Measurements from ENCODE around the gene ZNF343.

The ZNF343 gene

DNA sequence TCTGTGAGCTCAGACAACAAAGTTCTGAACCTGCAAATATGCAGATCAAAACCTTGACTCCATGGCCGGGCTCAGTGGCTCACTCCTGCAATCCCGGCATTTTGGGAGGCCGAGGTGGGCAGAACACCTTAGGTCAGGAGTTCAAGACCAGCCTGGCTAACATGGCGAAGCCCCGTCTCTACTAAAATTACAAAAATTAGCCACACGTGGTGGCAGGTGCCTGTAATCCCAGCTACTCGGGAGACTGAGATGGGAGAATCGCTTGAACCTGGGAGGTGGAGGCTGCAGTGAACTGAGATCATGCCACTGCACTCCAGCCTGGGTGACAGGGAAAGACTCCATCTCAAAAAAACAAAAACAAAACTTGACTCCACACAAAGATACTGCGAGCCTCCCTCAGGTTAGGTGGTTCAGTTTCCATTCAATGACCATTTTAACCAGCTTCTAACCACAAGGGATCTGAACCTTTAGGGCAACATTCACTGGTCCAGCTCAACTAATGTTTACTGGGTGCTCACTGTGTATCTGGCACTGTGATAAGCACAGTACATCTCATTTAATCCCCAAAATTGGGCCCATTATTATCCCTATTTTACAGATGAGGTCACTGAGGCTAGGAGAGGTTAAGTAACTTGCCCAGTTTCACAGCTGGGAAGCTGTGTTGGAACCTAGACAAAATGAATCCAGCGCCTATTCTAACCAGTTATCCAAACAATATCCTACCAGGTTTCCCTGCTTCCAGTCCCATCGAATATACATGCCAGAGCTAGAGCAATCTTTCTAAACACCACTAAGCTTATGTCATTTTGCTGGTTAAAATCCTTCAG lies 39.9 kb downstream of the ZNF343 start:
- Histone ChIP-seq H3K27ac (ENCODE audit: poor library complexity, severe bottlenecking) (peak overlapping the region; percentile 81), H3K4me3 (ENCODE audit: severe bottlenecking) (peak overlapping the region; percentile 77), H3K4me1 (ENCODE audit: insufficient read depth, poor library complexity, severe bottlenecking) (peaks cover 8% of the 10 kb centered on the region), H3K9me3 (ENCODE audit: severe bottlenecking) (no peaks in the 10 kb centered on the region), H3K36me3 (ENCODE audit: low read depth) (peaks cover 60% of the 10 kb centered on the region), H3K27me3 (ENCODE audit: insufficient read depth, poor library complexity, severe bottlenecking) (no peaks in the 10 kb centered on the region)
- TF ChIP-seq, protein P1, sequence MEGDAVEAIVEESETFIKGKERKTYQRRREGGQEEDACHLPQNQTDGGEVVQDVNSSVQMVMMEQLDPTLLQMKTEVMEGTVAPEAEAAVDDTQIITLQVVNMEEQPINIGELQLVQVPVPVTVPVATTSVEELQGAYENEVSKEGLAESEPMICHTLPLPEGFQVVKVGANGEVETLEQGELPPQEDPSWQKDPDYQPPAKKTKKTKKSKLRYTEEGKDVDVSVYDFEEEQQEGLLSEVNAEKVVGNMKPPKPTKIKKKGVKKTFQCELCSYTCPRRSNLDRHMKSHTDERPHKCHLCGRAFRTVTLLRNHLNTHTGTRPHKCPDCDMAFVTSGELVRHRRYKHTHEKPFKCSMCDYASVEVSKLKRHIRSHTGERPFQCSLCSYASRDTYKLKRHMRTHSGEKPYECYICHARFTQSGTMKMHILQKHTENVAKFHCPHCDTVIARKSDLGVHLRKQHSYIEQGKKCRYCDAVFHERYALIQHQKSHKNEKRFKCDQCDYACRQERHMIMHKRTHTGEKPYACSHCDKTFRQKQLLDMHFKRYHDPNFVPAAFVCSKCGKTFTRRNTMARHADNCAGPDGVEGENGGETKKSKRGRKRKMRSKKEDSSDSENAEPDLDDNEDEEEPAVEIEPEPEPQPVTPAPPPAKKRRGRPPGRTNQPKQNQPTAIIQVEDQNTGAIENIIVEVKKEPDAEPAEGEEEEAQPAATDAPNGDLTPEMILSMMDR (IDR thresholded peaks at IDR 0.05; ENCODE audit: poor library complexity, severe bottlenecking): no peak
- no peak for DNase-seq (ENCODE audit: low spot score)
- no peak for ATAC-seq (ENCODE audit: low read depth)

DNA sequence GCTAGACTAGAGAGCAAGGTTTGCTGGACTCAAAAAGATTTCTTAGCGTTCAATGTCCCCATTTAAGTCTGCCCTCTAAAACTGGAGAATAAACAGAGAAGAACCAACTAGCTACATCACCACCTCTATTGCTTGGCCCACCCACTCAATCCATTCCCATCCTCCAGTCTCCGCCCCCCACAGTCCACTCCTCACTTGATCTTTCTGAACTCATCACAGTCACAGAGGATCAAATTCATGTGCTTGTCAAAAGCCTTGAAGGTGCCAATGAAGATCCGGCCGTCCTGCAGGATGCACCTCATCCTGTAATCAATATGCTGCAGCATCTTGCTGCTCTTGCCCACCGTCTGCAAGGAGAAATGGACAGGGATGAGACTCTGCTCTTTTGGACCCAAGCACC lies 41.3 kb downstream of the ZNF343 start:
- TF ChIP-seq, protein P1 (IDR thresholded peaks at IDR 0.05; ENCODE audit: poor library complexity, severe bottlenecking): no peak
- Histone ChIP-seq H3K27me3 (ENCODE audit: insufficient read depth, poor library complexity, severe bottlenecking) (no peaks in the 10 kb centered on the region), H3K4me1 (ENCODE audit: insufficient read depth, poor library complexity, severe bottlenecking) (peaks cover 8% of the 10 kb centered on the region), H3K4me3 (ENCODE audit: severe bottlenecking) (no peak overlapping the region), H3K9me3 (ENCODE audit: severe bottlenecking) (no peaks in the 10 kb centered on the region), H3K36me3 (ENCODE audit: low read depth) (peaks cover 74% of the 10 kb centered on the region), H3K27ac (ENCODE audit: poor library complexity, severe bottlenecking) (no peak overlapping the region)
- ATAC-seq (ENCODE audit: low read depth): no peak
- DNase-seq (ENCODE audit: low spot score): no peak

DNA sequence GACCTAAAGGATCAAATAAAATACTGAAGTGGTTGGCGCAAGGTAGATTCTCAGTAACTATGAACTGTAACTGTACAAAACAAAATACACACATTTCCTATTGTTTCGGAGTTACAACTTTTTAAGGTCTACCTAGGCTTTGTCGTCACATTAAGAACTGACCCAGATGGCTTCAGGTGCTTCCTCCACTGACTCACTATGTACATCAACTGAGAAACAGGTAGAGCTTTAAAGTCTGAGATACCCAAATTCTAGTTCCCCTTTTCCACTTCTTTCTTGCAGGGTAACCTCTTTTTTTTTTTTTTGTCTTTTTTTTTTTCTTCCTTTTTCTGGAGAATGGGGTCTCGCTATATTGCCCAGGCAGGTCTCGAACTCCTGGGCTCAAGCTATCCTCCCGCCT lies 43.6 kb downstream of the ZNF343 start:
- peaks cover 4% of the 10 kb centered on the region for H3K4me1 ChIP-seq (ENCODE audit: insufficient read depth, poor library complexity, severe bottlenecking)
- no peak overlapping the region for H3K4me3 ChIP-seq (ENCODE audit: severe bottlenecking)
- TF ChIP-seq, protein P1 (IDR thresholded peaks at IDR 0.05; ENCODE audit: poor library complexity, severe bottlenecking): no peak
- H3K27ac ChIP-seq (ENCODE audit: poor library complexity, severe bottlenecking): no peak overlapping the region
- ATAC-seq (ENCODE audit: low read depth): no peak
- peaks cover 97% of the 10 kb centered on the region for H3K36me3 ChIP-seq (ENCODE audit: low read depth)
- no peaks in the 10 kb centered on the region for H3K9me3 ChIP-seq (ENCODE audit: severe bottlenecking)
- DNase-seq (ENCODE audit: low spot score): no peak
- no peaks in the 10 kb centered on the region for H3K27me3 ChIP-seq (ENCODE audit: insufficient read depth, poor library complexity, severe bottlenecking)

DNA sequence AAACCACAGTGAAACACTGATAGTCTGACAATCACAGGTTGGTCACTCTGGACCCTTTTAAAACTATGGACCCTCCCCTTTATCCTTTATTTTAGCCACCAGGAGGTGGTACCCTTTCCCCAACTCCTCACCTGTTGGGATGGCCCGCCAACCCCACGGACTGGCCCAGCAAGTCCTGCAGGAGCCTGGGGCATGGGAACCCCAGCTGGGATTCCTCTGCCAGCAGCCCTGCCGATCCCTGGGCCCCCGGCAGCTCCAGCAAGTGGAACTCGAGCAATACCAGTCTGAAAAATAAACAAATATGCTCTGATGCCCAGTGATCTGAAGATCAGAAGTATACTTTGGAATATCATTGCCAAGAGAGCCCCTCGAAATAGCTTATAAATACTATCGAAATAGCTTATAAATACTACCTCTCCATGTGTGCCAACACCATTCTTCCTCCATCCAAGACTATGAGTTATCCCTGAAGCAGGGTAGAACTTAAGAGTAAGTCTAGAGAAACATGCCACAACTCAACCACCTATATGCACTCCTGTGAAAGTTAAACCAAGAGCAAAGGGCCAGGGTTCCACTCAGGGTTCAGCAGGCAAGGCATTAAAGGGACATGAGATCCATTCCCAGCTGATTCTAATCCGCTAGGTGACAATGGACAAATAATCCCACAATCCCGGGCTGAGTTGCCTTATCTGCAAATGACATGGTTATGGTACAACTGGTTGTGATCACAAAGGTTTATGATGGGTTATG lies 44.9 kb downstream of the ZNF343 start:
- DNase-seq (ENCODE audit: low spot score): no peak
- Histone ChIP-seq H3K4me3 (ENCODE audit: severe bottlenecking) (no peak overlapping the region), H3K4me1 (ENCODE audit: insufficient read depth, poor library complexity, severe bottlenecking) (peaks cover under 1% of the 10 kb centered on the region), H3K36me3 (ENCODE audit: low read depth) (peaks cover 98% of the 10 kb centered on the region), H3K27ac (ENCODE audit: poor library complexity, severe bottlenecking) (no peak overlapping the region), H3K9me3 (ENCODE audit: severe bottlenecking) (no peaks in the 10 kb centered on the region), H3K27me3 (ENCODE audit: insufficient read depth, poor library complexity, severe bottlenecking) (no peaks in the 10 kb centered on the region)
- no peak for ATAC-seq (ENCODE audit: low read depth)
- TF ChIP-seq, protein P1 (IDR thresholded peaks at IDR 0.05; ENCODE audit: poor library complexity, severe bottlenecking): no peak

Measured in RWPE2 (cell line).